HG02759 (cell line): ENCODE results near the gene PPIC.
A peak's percentile ranks its signal among the peaks of the same experiment; 100 is the strongest.

Experiments used
- ATAC-seq: cut with Tn5 transposase; IDR thresholded peaks from one replicate; pipeline ENCODE4 v1.9.1; 2021; ENCODE audit warnings: mild to moderate bottlenecking, moderate library complexity; ENCODE audit not compliant: unreplicated experiment

PPIC gene

GRCh38 chr5:123036391-123037103 lies at the start of gene PPIC:
TSS of gene PPIC (minus strand) at chr5:123036725. CDS start at chr5:123036625, 100 bp downstream.
- ATAC-seq = peak; percentile 69

DNA sequence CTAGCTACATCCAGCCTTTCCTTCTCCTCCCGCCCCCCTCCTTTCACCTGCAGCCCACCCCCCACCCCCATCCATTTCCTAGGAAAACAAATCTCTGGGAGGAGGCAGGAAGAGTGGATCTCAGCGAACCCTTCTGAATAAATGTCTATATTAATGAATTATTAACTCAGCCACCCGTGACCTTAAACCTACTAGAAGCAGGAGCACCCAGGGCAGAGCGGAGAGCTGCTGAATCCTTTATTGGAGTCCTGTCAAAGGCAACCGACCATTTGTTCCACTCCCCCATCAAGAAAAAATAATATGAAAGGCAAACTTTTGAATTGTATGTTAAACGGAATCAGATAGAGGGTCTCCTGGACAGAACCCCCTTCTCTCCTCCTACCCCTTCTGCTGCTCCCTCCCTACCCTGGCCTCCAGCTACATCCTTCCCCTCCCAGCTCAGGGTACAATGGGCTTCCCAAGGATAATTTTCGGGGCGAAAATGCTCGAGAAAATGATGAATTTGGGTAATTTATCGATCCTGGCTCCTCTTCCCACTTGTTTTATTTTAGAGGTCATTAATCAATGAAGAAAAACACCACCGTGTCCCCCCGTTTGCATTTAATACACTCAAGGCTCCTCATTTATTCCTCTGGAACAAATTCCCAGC lies 49.2 kb upstream of the PPIC start:
- no peak for ATAC-seq

GRCh38 chr5:123084730-123085605 lies 48.4 kb upstream of the PPIC start:
- no peak for ATAC-seq

DNA sequence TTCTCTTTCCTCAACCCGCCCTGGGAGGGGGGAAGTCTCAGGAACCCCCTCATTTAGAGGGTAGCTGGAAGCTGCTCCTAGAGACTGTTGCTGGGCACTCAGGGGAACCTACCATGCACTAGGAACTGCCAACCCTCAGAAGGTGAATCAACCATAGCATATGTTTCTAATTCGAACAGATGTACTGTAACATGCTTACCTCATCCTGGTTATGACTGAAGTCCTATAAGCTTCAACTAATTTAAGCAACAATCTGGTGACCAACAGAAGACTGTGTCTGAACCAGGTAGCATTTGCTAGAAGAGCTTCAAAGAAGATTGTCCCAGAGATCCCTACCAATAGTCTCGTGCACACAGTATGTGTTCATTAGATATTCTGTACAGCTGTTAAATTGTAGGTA lies 46.8 kb upstream of the PPIC start:
- no peak for ATAC-seq

DNA sequence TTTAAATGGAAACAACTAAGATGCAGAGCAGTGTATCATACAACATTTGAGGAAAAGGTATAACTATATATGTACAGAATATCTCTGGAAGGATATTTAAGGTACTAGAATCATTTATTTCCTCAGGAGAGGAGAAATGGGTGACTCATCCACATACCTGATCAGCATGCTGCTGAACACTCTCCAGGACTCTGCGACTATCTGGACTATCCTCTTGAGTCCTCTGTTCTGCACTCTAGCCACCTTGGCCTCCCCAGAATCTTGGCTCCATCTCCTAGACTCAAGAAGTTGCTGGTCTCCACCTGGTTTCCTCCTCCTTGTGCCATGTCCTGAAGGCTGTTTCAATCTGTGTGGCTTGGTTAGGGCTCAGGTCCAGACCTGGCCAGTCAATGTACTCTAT lies 43.7 kb upstream of the PPIC start:
- no peak for ATAC-seq

DNA sequence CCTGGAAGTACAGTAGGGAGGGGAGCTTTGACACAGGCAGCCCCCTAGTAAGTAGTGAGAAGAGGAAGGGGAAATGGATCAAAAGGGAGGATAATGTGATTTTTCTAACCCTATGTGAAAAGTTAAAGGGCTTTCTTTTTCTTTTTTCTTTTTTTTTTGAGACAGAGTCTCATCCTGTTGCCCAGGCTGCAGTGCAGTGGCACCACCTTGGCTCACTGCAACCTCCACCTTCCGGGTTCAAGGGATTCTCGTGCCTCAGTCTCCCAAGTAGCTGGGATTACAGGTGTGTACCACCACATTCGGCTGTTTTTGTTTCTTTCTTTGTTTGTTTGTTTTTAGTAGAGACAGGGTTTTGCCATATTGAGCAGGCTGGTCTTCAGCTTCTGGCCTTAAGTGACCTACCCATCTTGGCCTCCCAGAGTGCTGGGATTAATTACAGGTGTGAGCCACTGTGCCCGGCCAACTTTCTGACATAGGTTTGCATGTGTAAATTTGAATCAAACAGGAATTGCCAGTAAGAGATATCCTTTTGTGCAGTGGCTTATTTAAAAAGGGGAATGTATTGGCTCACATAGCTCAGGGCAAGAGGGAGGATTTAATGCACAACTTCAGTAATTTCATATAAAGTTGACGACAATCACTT lies 39.1 kb upstream of the PPIC start:
- no peak for ATAC-seq

- no peak for ATAC-seq
These were observed 31.9 kb upstream of the PPIC start for GRCh38 chr5:123068368-123068938.

- no peak for ATAC-seq
These were observed 29.5 kb upstream of the PPIC start for GRCh38 chr5:123066016-123066415.

GRCh38 chr5:123059455-123059854 lies 22.9 kb upstream of the PPIC start:
- ATAC-seq = no peak

- no peak for ATAC-seq
These were observed 14.7 kb upstream of the PPIC start for GRCh38 chr5:123051206-123051605.

GRCh38 chr5:123047706-123048105 lies 11.2 kb upstream of the PPIC start:
- no peak for ATAC-seq

- ATAC-seq = no peak
These were observed 9.7 kb upstream of the PPIC start for GRCh38 chr5:123046222-123046621.

DNA sequence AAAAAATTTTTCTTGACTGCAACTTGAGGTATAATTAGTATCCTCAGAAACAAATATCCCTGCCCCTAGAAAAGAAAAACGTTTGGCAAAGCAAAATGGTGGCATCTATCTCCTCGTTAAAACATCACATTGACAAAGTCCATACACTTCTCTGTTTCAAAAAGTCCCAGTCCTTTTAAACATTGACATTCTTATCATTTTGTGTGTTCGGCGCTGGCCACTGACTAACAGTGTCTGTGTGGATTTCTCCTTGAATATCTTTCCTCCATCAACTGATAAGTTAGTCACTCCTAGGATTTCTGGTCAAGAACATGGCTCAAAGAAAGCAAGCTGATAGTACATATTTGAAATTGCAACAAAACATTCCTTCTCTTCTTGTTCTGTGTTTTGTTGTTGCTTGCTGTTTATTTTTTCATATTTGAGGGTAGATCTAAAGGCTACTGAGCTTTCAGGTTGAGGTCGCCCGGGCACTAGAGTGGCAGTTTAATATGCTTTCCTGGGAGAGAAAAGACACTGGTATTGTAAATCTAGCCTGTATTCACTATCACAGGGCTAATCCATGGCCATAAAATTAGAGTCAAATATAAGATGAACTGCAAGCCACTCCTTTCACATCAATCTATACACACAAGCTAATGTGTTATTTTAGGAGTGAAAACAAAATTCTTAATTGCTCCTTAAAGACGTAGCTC lies 8.5 kb upstream of the PPIC start:
- no peak for ATAC-seq

GRCh38 chr5:123039673-123040072 lies 3.1 kb upstream of the PPIC start:
- ATAC-seq = no peak

- no peak for ATAC-seq
These were observed 536 bp upstream of the PPIC start for GRCh38 chr5:123037104-123037418.

DNA sequence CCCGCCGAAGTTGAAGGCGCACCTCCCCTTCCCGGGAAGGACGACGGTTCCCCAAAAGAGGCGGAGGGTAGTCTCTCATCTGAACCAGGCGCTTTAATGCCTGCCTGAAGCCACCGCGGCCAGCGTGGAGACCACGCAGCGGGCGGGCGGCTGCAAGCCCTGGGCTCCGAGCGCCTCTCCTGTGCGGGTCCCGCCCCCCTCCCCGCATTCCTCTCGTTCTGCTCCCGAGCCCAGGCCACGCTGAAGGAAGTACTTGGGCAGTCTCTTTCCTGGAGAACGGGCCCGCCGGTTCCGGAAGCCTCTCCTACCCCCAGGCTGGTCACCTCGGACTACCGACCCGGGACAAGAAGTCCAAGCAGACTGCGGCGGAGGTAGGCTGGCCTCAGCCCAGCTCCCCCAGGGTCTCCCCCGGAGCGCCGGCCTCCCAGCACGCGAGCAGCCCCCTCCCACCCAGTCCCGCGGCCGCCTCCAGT lies 571 bp downstream of the PPIC start:
- ATAC-seq = peak; percentile 20

- no peak for ATAC-seq
These were observed 1.1 kb downstream of the PPIC start for GRCh38 chr5:123035360-123035917.

DNA sequence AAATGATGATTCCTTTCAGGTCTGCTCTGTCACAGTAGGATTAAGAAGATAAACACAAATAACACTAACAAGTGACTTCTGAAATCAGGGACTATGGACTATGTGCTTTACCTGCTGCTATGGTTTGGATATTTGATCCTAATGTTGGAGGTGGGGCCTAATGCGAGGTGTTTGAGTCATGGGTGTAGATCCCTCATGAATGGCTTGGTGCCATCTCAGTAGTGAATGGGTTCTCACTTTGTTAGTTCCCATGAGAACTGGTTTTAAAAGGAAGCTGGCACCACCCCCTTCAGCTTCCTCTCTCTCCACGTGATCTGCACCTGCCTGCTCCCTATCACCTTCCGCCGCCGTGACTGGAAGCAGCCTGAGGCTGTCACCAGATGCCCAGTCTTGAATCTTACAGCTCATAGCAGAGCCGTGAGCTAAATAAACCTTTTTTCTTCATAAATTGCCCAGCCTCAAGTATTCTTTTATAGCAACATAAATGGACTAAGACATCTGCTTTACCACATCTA lies 3.3 kb downstream of the PPIC start:
- ATAC-seq = no peak

GRCh38 chr5:123028222-123028621 lies 8.3 kb downstream of the PPIC start:
- no peak for ATAC-seq

- no peak for ATAC-seq
These were observed 21.8 kb downstream of the PPIC start for GRCh38 chr5:123014689-123015088.
